Activated CD8-positive, alpha-beta T cell treated with anti-CD3 and anti-CD28 coated beads for 36 hours (primary cell): Measurements from ENCODE around the gene RBM12. TPM values are rescaled to one million over a fixed set of nuclear protein-coding genes. Genes with fewer than 3 reads are reported as not detected.
A peak's percentile ranks its signal among the peaks of the same experiment; 100 is the strongest.

Experiments used
- ATAC-seq: fragments of 200-7000 bp; cut with Tn5 transposase; one replicate; pipeline ENCODE4 v1.10.0; 2021; ENCODE audit warnings: mild to moderate bottlenecking, moderate library complexity
- CTCF ChIA-PET: fragments of 350-600 bp; sonication (Branson Sonifier 250); formaldehyde crosslinking; loops from one replicate; lab custom pipeline; 2021; ENCODE audit warnings: antibody characterized with exemption; lab: Charles Lee
- POLR2A ChIA-PET: fragments of 350-600 bp; sonication (Branson Sonifier 250); formaldehyde crosslinking; loops from one replicate; lab custom pipeline; 2021; ENCODE audit warnings: antibody characterized with exemption; lab: Charles Lee
- DNase-seq: peaks from one replicate; pipeline ENCODE4 v3.0.0-alpha.2; 2020
- H3K27ac Mint-ChIP-seq: one replicate; pipeline ENCODE4 v1.8.0; 2021; ENCODE audit warnings: mild to moderate bottlenecking, mixed read lengths
- H3K27me3 Mint-ChIP-seq: one replicate; pipeline ENCODE4 v1.8.0; 2021; ENCODE audit warnings: mixed read lengths
- H3K36me3 Mint-ChIP-seq: one replicate; pipeline ENCODE4 v1.8.0; 2021; ENCODE audit warnings: low read depth, mixed read lengths
- H3K4me1 Mint-ChIP-seq: one replicate; pipeline ENCODE4 v1.8.0; 2021; ENCODE audit warnings: low read depth, mixed read lengths
- H3K4me3 Mint-ChIP-seq: one replicate; pipeline ENCODE4 v1.8.0; 2021; ENCODE audit warnings: mild to moderate bottlenecking, moderate library complexity, mixed read lengths
- H3K9me3 Mint-ChIP-seq: one replicate; pipeline ENCODE4 v1.8.0; 2021; ENCODE audit warnings: mixed read lengths
- CTCF ChIP-seq: fragments of 200-600 bp; IDR thresholded peaks from one replicate; pipeline ENCODE4 v1.8.0; 2022; ENCODE audit warnings: antibody characterized with exemption, mild to moderate bottlenecking
- intact Hi-C: fragments of 100-400 bp; cut with micrococcal nuclease; formaldehyde crosslinking; loops from one replicate; pipeline ENCODE4 v1.10.0; 2022
- total RNA-seq, 2 experiments: library from RNA; stranded (reverse); gene quantifications; one replicate each; pipeline ENCODE4 v1.2.3, GENCODE V29; 2021

Gene RBM12
- total RNA-seq, 2 experiments from 2014 or later, result 111 to 114 TPM

- intact Hi-C loops, result no loop called here
- CTCF ChIA-PET, result interaction anchor here (0.7 to 2.8 kb wide), 3 partner anchors 30 to 103 kb away, joined by 3 to 6 read pairs (median 3); no protein-coding TSS in a partner anchor
- POLR2A ChIA-PET, result interaction anchor here (0.9 to 35.7 kb wide), 6 partner anchors 22 to 89 kb away, joined by 3 to 1214 read pairs (median 5); partner anchors contain the start of genes CPNE1, RBM12, RBM39 and SPAG4
- Mint-ChIP-seq H3K36me3 (peaks cover 74% of the 10 kb centered on the region), H3K4me1 (peaks cover 30% of the 10 kb centered on the region), H3K9me3 (no peaks in the 10 kb centered on the region), H3K27ac (peak overlapping the region; percentile 51), H3K27me3 (no peaks in the 10 kb centered on the region), H3K4me3 (no peak overlapping the region)
- DNase-seq, result no peak
- ATAC-seq, result no peak
- no peak for TF ChIP-seq CTCF
Observed at GRCh38 chr20:35704514-35705261, 40.0 kb upstream of the RBM12 start.

DNA sequence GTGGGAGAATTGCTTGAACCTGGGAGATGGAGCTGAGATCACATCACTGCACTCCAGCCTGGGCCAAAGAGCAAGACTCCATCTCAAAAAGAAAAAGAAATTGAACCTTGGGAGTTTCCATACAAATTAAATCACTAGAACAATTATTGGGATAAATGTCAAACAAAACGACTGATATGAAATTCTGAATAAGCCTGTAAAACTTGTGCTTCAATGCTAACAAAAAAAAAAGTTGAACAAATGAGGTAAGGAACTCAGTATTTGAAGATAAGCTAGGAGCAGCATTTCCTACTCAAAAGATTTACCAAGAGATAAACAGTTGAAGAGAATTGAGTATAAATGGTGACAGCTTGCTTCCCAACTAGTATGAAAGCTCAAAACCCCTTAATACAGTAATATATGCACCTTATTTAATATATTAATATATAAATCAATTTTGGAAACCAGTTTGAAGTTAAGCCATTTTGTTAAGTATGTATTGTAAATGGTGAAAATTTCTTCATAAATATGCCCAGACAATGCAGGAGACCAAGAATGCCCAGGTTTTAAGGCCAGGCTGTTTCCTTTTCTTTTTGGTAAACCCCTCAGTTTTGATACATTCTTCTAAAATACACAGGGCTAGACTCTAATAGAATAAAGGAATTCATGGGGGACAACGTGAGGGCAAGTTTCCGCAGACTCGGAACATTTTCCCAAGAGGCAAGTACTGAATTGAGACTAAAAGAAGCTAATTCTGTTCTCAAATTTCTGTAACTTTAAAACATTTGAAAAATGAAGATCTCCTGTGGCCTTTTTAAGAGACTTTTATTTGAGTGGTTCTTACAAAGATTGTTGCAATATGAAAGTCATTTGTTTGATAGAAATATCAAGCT, 38.4 kb upstream of the RBM12 start:
- Mint-ChIP-seq H3K36me3 (peaks cover 72% of the 10 kb centered on the region), H3K27ac (peak overlapping the region; percentile 65), H3K4me3 (no peak overlapping the region), H3K9me3 (no peaks in the 10 kb centered on the region), H3K4me1 (peaks cover 26% of the 10 kb centered on the region), H3K27me3 (no peaks in the 10 kb centered on the region)
- ATAC-seq (no peak), DNase-seq (no peak)
- ChIA-PET POLR2A (interaction anchor here (0.6 to 35.7 kb wide), 10 partner anchors 24 to 240 kb away, joined by 3 to 1214 read pairs (median 4); partner anchors contain the start of genes RBM39 and SPAG4), CTCF (interaction anchor here (0.7 to 2.8 kb wide), 3 partner anchors 15 to 37 kb away, joined by 3 to 6 read pairs (median 4); no protein-coding TSS in a partner anchor)
- no peak for TF ChIP-seq CTCF
- intact Hi-C loops, result no loop called here

- ATAC-seq (no peak), DNase-seq (no peak)
- ChIA-PET CTCF (interaction anchor here (0.7 to 2.8 kb wide), 2 partner anchors 22 to 38 kb away, joined by 4 to 6 read pairs; no protein-coding TSS in a partner anchor), POLR2A (interaction anchor here (0.7 to 35.7 kb wide), 8 partner anchors 13 to 248 kb away, joined by 3 to 1214 read pairs (median 3); partner anchors contain the start of genes CPNE1, RBM12, RBM39 and SPAG4)
- Mint-ChIP-seq H3K9me3 (no peaks in the 10 kb centered on the region), H3K27ac (peak overlapping the region; percentile 60), H3K36me3 (peaks cover 70% of the 10 kb centered on the region), H3K4me3 (no peak overlapping the region), H3K4me1 (peaks cover 34% of the 10 kb centered on the region), H3K27me3 (no peaks in the 10 kb centered on the region)
- intact Hi-C loops, result no loop called here
- no peak for TF ChIP-seq CTCF
Observed at GRCh38 chr20:35702051-35702823, 37.5 kb upstream of the RBM12 start.

- no peaks in the 10 kb centered on the region for H3K9me3 Mint-ChIP-seq
- no peaks in the 10 kb centered on the region for H3K27me3 Mint-ChIP-seq
- no peak for DNase-seq
- CTCF ChIA-PET, result interaction anchor here (0.7 to 1.6 kb wide), 4 partner anchors 20 to 253 kb away, joined by 3 to 7 read pairs (median 4); partner anchors contain the start of gene SCAND1
- peak overlapping the region; percentile 83 for H3K4me3 Mint-ChIP-seq
- peaks cover 33% of the 10 kb centered on the region for H3K4me1 Mint-ChIP-seq
- intact Hi-C loops, result no loop called here
- POLR2A ChIA-PET, result interaction anchor here (0.6 to 35.7 kb wide), 8 partner anchors 21 to 246 kb away, joined by 3 to 1214 read pairs (median 4); partner anchors contain the start of genes CPNE1, PHF20, RBM12 and RBM39
- H3K27ac Mint-ChIP-seq, result peak overlapping the region; percentile 97
- TF ChIP-seq CTCF, result no peak
- H3K36me3 Mint-ChIP-seq, result peaks cover 63% of the 10 kb centered on the region
- no peak for ATAC-seq
Observed at GRCh38 chr20:35700625-35701148, 36.0 kb upstream of the RBM12 start.
